Sigmoid colon (tissue), 4 donors: ENCODE results near the gene CPXM2.

Source experiments
- EP300 ChIP-seq, 4 donors: sonication (generic); formaldehyde crosslinking; IDR thresholded peaks; one replicate each; pipeline ENCODE4 v1.6.1; 2017; ENCODE audit warnings: antibody characterized with exemption in 4 of 4
- POLR2A ChIP-seq, 2 donors: fragments of 450-650 bp; IDR thresholded peaks; one replicate each; pipeline ENCODE4 v1.6.1; 2016; ENCODE audit warnings: antibody characterized with exemption in 2 of 2, mild to moderate bottlenecking in 2 of 2, moderate library complexity in 2 of 2
- POLR2AphosphoS5 ChIP-seq, 4 donors: sonication (generic); formaldehyde crosslinking; IDR thresholded peaks; one replicate each; pipeline ENCODE4 v1.6.1; 2017; ENCODE audit warnings: antibody characterized with exemption in 4 of 4
- TF ChIP-seq, protein P1 (sequence below), 4 experiments: fragments of 450-650 bp in 3 of 4; fragments of 200-600 bp in 1 of 4; IDR thresholded peaks; one replicate each; pipeline ENCODE4 v1.5.1; 2016 to 2019; ENCODE audit warnings: antibody characterized with exemption in 4 of 4, mild to moderate bottlenecking in 3 of 4, moderate library complexity in 2 of 4

DNA sequence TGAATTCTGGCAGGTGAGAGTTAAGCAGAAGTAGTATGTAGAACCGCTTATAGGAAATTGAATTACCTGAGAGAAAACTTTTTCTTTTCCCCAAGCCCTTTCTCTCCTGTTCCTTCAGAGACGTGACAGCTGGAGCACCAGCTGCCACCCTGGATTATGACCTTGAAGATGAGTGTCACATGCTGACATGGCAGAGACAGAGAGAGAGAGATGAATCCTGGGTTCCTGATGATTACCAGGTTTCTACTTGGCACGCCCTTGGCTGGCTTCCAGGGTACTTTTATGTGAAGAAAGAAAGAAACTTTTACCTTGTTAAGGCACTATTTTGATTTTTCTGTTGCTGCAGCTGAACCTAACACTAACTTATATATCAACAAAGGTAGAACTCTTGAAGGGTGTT is 125.6 kb downstream of the CPXM2 start:
- no peak for TF ChIP-seq POLR2A (IDR thresholded peaks at IDR 0.05)
- TF ChIP-seq, protein P1, sequence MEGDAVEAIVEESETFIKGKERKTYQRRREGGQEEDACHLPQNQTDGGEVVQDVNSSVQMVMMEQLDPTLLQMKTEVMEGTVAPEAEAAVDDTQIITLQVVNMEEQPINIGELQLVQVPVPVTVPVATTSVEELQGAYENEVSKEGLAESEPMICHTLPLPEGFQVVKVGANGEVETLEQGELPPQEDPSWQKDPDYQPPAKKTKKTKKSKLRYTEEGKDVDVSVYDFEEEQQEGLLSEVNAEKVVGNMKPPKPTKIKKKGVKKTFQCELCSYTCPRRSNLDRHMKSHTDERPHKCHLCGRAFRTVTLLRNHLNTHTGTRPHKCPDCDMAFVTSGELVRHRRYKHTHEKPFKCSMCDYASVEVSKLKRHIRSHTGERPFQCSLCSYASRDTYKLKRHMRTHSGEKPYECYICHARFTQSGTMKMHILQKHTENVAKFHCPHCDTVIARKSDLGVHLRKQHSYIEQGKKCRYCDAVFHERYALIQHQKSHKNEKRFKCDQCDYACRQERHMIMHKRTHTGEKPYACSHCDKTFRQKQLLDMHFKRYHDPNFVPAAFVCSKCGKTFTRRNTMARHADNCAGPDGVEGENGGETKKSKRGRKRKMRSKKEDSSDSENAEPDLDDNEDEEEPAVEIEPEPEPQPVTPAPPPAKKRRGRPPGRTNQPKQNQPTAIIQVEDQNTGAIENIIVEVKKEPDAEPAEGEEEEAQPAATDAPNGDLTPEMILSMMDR (IDR thresholded peaks at IDR 0.05) = no peak
- peak in 1 of 4 donors; percentile 9 for TF ChIP-seq POLR2AphosphoS5 (IDR thresholded peaks at IDR 0.05)
- no peak for TF ChIP-seq EP300 (IDR thresholded peaks at IDR 0.05)
